MCF 10A (cell line): ENCODE measurements around the gene LRMDA. TPM values are rescaled to one million over a fixed set of nuclear protein-coding genes. Genes with fewer than 3 reads are reported as not detected.

Experiments used
- BruUV-seq: library from RNA; stranded (reverse); fragments of 400-500 nt; replicated peaks from 2 replicates; lab custom pipeline; 2021; lab: Mats Ljungman, UMichigan
- CTCF ChIA-PET: fragments of 300-600 bp; sonication (Branson Sonifier 250); formaldehyde crosslinking; extraction: SDS; loops from one replicate; lab custom pipeline; 2021; ENCODE audit warnings: antibody characterized with exemption, inconsistent platforms; lab: Yijun Ruan, JAX
- POLR2A ChIA-PET: fragments of 300-600, 350-650 bp; sonication (Branson Sonifier 250); formaldehyde crosslinking; extraction: SDS; loops from one replicate; lab custom pipeline; 2020; ENCODE audit warnings: antibody characterized with exemption, inconsistent platforms; lab: Yijun Ruan, JAX
- DNase-seq: peaks from one replicate; pipeline ENCODE4 v3.0.0-alpha.2; 2018; ENCODE audit not compliant: unreplicated experiment
- H3K27ac Mint-ChIP-seq: one replicate; pipeline ENCODE4 v1.8.0; 2022; ENCODE audit warnings: mild to moderate bottlenecking, low read depth, mixed read lengths; ENCODE audit not compliant: unreplicated experiment
- H3K27me3 Mint-ChIP-seq: one replicate; pipeline ENCODE4 v1.8.0; 2022; ENCODE audit warnings: mixed read lengths; ENCODE audit not compliant: insufficient read depth, unreplicated experiment
- H3K36me3 Mint-ChIP-seq: one replicate; pipeline ENCODE4 v1.8.0; 2022; ENCODE audit warnings: mild to moderate bottlenecking, moderate library complexity, mixed read lengths; ENCODE audit not compliant: insufficient read depth, unreplicated experiment
- H3K4me1 Mint-ChIP-seq: one replicate; pipeline ENCODE4 v1.8.0; 2022; ENCODE audit warnings: mixed read lengths; ENCODE audit not compliant: insufficient read depth, unreplicated experiment
- H3K4me3 Mint-ChIP-seq: one replicate; pipeline ENCODE4 v1.8.0; 2022; ENCODE audit warnings: mild to moderate bottlenecking, moderate library complexity, mixed read lengths; ENCODE audit not compliant: unreplicated experiment
- H3K9me3 Mint-ChIP-seq: one replicate; pipeline ENCODE4 v1.8.0; 2022; ENCODE audit warnings: mixed read lengths; ENCODE audit not compliant: unreplicated experiment
- intact Hi-C: fragments of 100-400 bp; cut with micrococcal nuclease; formaldehyde crosslinking; loops from 2 replicates; pipeline ENCODE4 v1.14.1; 2022
- total RNA-seq: library from RNA; stranded (reverse); gene quantifications from 2 replicates; pipeline ENCODE4 v1.2.3, GENCODE V29; 2022
- TF ChIP-seq, protein P1 (sequence below): fragments of 200-600 bp; IDR thresholded peaks from one replicate; pipeline ENCODE4 v1.8.0; 2022; ENCODE audit warnings: antibody characterized with exemption, mild to moderate bottlenecking; ENCODE audit not compliant: unreplicated experiment

LRMDA gene
- total RNA-seq, 1 experiment from 2014 or later, result not detected

DNA sequence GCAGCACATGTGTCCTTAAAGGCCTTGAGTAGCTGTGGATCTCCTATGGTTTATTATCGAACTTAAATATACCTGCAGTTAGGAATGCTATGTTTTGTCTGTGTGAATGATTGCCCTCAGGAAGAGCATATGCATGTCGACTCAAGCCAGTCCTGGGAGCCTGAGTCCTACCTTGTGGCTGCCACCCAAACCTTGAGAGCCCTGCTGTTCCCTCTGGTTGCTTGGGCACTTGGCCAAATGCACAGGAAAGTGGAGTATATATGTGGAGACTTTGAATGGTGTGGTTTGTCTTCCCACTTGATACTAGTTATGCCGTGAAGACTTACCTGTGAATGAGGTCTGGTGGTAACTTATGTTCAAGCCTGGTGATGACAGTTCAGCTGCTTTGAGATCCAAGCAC is 409.8 kb downstream of the LRMDA start:
- BruUV-seq, result no TSS peak
- TF ChIP-seq, protein P1, sequence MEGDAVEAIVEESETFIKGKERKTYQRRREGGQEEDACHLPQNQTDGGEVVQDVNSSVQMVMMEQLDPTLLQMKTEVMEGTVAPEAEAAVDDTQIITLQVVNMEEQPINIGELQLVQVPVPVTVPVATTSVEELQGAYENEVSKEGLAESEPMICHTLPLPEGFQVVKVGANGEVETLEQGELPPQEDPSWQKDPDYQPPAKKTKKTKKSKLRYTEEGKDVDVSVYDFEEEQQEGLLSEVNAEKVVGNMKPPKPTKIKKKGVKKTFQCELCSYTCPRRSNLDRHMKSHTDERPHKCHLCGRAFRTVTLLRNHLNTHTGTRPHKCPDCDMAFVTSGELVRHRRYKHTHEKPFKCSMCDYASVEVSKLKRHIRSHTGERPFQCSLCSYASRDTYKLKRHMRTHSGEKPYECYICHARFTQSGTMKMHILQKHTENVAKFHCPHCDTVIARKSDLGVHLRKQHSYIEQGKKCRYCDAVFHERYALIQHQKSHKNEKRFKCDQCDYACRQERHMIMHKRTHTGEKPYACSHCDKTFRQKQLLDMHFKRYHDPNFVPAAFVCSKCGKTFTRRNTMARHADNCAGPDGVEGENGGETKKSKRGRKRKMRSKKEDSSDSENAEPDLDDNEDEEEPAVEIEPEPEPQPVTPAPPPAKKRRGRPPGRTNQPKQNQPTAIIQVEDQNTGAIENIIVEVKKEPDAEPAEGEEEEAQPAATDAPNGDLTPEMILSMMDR, result no peak
- intact Hi-C loops, result no loop called here
- Mint-ChIP-seq H3K4me3 (no peak overlapping the region), H3K9me3 (no peaks in the 10 kb centered on the region), H3K27me3 (no peaks in the 10 kb centered on the region), H3K4me1 (no peaks in the 10 kb centered on the region), H3K27ac (no peak overlapping the region), H3K36me3 (no peaks in the 10 kb centered on the region)
- no peak for DNase-seq
- ChIA-PET CTCF (no interaction called here), POLR2A (interaction anchor here (0.6 kb wide), 1 partner anchor 491 kb away, joined by 3 read pairs; no protein-coding TSS in a partner anchor)

DNA sequence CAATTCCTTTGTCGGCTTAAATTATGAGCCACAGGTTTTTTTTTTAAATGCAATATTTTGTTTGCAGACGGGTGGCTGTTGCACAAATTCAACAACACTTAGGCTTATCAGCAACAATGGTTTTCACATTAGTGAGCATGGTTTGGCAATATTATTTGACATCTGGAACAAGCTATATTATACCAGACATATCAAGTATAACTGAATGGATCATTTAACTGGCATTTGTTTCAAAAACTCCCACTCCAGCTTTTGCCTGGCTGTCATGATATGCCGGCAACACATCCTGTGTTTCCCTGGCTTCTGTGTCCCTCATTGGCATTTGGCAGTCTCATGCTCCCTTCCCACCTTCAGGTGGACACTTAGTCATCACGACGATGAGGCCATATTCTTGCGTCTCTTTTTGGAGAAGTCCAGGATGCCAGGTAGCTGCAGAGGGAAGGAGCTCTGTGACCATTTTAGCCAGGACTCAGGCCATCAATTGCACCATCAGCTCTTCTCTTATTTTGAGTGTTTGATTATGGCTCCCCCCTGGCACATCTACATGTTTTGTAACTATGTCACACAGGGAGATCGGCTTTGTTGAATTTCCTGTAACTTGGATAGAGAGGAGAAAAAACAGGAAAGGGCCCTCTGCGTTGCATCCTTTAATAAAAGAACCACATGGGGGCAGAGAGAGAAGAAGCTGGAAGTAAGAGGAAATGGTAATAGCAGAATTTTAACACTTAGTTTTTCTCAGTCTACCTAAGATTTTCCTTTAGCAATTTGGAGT is 413.9 kb downstream of the LRMDA start:
- no peaks in the 10 kb centered on the region for H3K36me3 Mint-ChIP-seq
- ChIA-PET CTCF (no interaction called here), POLR2A (no interaction called here)
- TF ChIP-seq, protein P1, result no peak
- H3K4me1 Mint-ChIP-seq, result no peaks in the 10 kb centered on the region
- no peak for DNase-seq
- intact Hi-C loops, result no loop called here
- H3K9me3 Mint-ChIP-seq, result no peaks in the 10 kb centered on the region
- H3K27me3 Mint-ChIP-seq, result no peaks in the 10 kb centered on the region
- H3K4me3 Mint-ChIP-seq, result no peak overlapping the region
- no TSS peak for BruUV-seq
- no peak overlapping the region for H3K27ac Mint-ChIP-seq

GRCh38 chr10:75847477-75847876 is 416.1 kb downstream of the LRMDA start:
- no TSS peak for BruUV-seq
- DNase-seq, result no peak
- Mint-ChIP-seq H3K27ac (no peak overlapping the region), H3K9me3 (no peaks in the 10 kb centered on the region), H3K36me3 (no peaks in the 10 kb centered on the region), H3K4me1 (no peaks in the 10 kb centered on the region), H3K4me3 (no peak overlapping the region), H3K27me3 (no peaks in the 10 kb centered on the region)
- intact Hi-C loops, result no loop called here
- POLR2A ChIA-PET, result interaction anchor here (0.7 kb wide), 1 partner anchor 215 kb away, joined by 3 read pairs; no protein-coding TSS in a partner anchor
- CTCF ChIA-PET, result interaction anchor here (1.0 kb wide), 1 partner anchor 1867 kb away, joined by 3 read pairs; no protein-coding TSS in a partner anchor
- TF ChIP-seq, protein P1, result no peak

- POLR2A ChIA-PET, result interaction anchor here (0.6 kb wide), 1 partner anchor 145 kb away, joined by 3 read pairs; no protein-coding TSS in a partner anchor
- Mint-ChIP-seq H3K4me3 (no peak overlapping the region), H3K4me1 (no peaks in the 10 kb centered on the region), H3K27ac (no peak overlapping the region), H3K36me3 (no peaks in the 10 kb centered on the region), H3K9me3 (no peaks in the 10 kb centered on the region), H3K27me3 (no peaks in the 10 kb centered on the region)
- intact Hi-C loops, result no loop called here
- TF ChIP-seq, protein P1, result no peak
- CTCF ChIA-PET, result interaction anchor here (0.6 kb wide), 1 partner anchor 174 kb away, joined by 3 read pairs; no protein-coding TSS in a partner anchor
- no TSS peak for BruUV-seq
- DNase-seq, result no peak
These were observed 420.3 kb downstream of the LRMDA start for GRCh38 chr10:75851580-75852345.
